PC-9 (cell line): ENCODE measurements around the gene PRKRIP1. TPM values are rescaled to one million over a fixed set of nuclear protein-coding genes. Genes with fewer than 3 reads are reported as not detected.

Experiments
- BruUV-seq: library from RNA; stranded (reverse); fragments of 400-500 nt; replicated peaks from 2 replicates; lab custom pipeline; 2021; lab: Mats Ljungman, UMichigan
- CTCF ChIA-PET: fragments of 300-600 bp; sonication (Branson Sonifier 250); formaldehyde crosslinking; loops from one replicate; lab custom pipeline; 2022; ENCODE audit warnings: antibody characterized with exemption; lab: Charles Lee
- POLR2A ChIA-PET: fragments of 300-600 bp; sonication (Branson Sonifier 250); formaldehyde crosslinking; loops from one replicate; lab custom pipeline; 2022; ENCODE audit warnings: antibody characterized with exemption; ENCODE audit not compliant: unreplicated experiment; lab: Charles Lee
- DNase-seq, 2 experiments: peaks; one replicate each; pipeline versions ENCODE4 v3.0.0 to v3.0.0-alpha.2; 2015 to 2022; ENCODE audit warnings: mixed read lengths in 1 of 2
- H2AFZ ChIP-seq: fragments of 200-600 bp; sonication (generic); 2 replicates; pipeline ENCODE4 v1.8.1; 2017; ENCODE audit warnings: antibody characterized with exemption
- H3F3A ChIP-seq: fragments of 200-600 bp; sonication (generic); 2 replicates; pipeline ENCODE4 v1.8.1; 2017; ENCODE audit warnings: antibody characterized with exemption, mild to moderate bottlenecking, low read depth; ENCODE audit not compliant: insufficient read depth
- H3K27ac ChIP-seq: fragments of 200-600 bp; sonication (generic); 2 replicates; pipeline ENCODE4 v1.6.1; 2016; ENCODE audit warnings: mixed run types
- H3K27me3 ChIP-seq: fragments of 200-600 bp; sonication (generic); 2 replicates; pipeline ENCODE4 v1.6.1; 2016; ENCODE audit warnings: low read depth, mixed run types; ENCODE audit not compliant: insufficient read depth
- H3K36me3 ChIP-seq: fragments of 200-600 bp; sonication (generic); 2 replicates; pipeline ENCODE4 v1.6.1; 2016; ENCODE audit warnings: low read depth, mixed run types
- H3K4me1 ChIP-seq: fragments of 200-600 bp; sonication (generic); replicated peaks from 2 replicates; pipeline ENCODE4 v1.6.1; 2016; ENCODE audit warnings: mixed run types; ENCODE audit not compliant: insufficient read depth
- H3K4me2 ChIP-seq: fragments of 200-600 bp; sonication (generic); 2 replicates; pipeline ENCODE4 v1.6.1; 2017; ENCODE audit warnings: mixed run types
- H3K4me3 ChIP-seq: fragments of 200-600 bp; sonication (generic); 2 replicates; pipeline ENCODE4 v1.6.1; 2016; ENCODE audit warnings: mixed run types
- H3K79me2 ChIP-seq: fragments of 200-600 bp; sonication (generic); 2 replicates; pipeline ENCODE4 v1.6.1; 2017; ENCODE audit warnings: low read depth, mixed run types
- H3K9me2 ChIP-seq: fragments of 200-600 bp; sonication (generic); 2 replicates; pipeline ENCODE4 v1.8.1; 2017; ENCODE audit warnings: mild to moderate bottlenecking; ENCODE audit not compliant: insufficient read depth
- H3K9me3 ChIP-seq: fragments of 200-600 bp; sonication (generic); 2 replicates; pipeline ENCODE4 v1.8.1; 2016; ENCODE audit warnings: low read depth; ENCODE audit not compliant: insufficient read depth
- H4K20me1 ChIP-seq: fragments of 200-600 bp; sonication (generic); 2 replicates; pipeline ENCODE4 v1.8.1; 2017; ENCODE audit not compliant: insufficient read depth
- CTCF ChIP-seq: fragments of 200-600 bp; sonication (generic); conservative IDR thresholded peaks from 2 replicates; pipeline ENCODE4 v1.6.1; 2017; ENCODE audit warnings: mixed run types, antibody characterized with exemption, mild to moderate bottlenecking, moderate library complexity
- EZH2 ChIP-seq: fragments of 200-600 bp; sonication (generic); IDR thresholded peaks from 2 replicates; pipeline ENCODE4 v1.8.0; 2017; ENCODE audit warnings: antibody characterized with exemption, low read depth
- intact Hi-C: fragments of 100-400 bp; cut with micrococcal nuclease; formaldehyde crosslinking; loops from one replicate; pipeline ENCODE4 v1.10.0; 2022; ENCODE audit not compliant: unreplicated experiment
- total RNA-seq: library from RNA; stranded (reverse); gene quantifications from 2 replicates; pipeline ENCODE4 v1.2.3, GENCODE V29; 2021

The PRKRIP1 gene
- total RNA-seq, 1 experiment from 2014 or later = 34.6 TPM

GRCh38 chr7:102450242-102450641, 54.1 kb downstream of the PRKRIP1 start:
- TF ChIP-seq CTCF (no peak), EZH2 (no peak)

GRCh38 chr7:102451371-102452054, 55.4 kb downstream of the PRKRIP1 start:
- no peaks in the 10 kb centered on the region for H3K9me2 ChIP-seq
- H3K4me1 ChIP-seq = no peaks in the 10 kb centered on the region
- no peaks in the 10 kb centered on the region for H3K9me3 ChIP-seq
- TF ChIP-seq EZH2 = no peak
- no peak for TF ChIP-seq CTCF
- no peak overlapping the region for H3K4me3 ChIP-seq
- CTCF ChIA-PET = no interaction called here
- no peak overlapping the region for H2AFZ ChIP-seq
- DNase-seq = no peak
- H3K27ac ChIP-seq = no peak overlapping the region
- H3K4me2 ChIP-seq = no peak overlapping the region
- POLR2A ChIA-PET = interaction anchor here (0.6 kb wide), 1 partner anchor 264 kb away, joined by 4 read pairs; no protein-coding TSS in a partner anchor
- no peaks in the 10 kb centered on the region for H3K27me3 ChIP-seq
- intact Hi-C loops = no loop called here
- no peaks in the 10 kb centered on the region for H3K36me3 ChIP-seq
- no peaks in the 10 kb centered on the region for H3K79me2 ChIP-seq
- BruUV-seq = no TSS peak
- H3F3A ChIP-seq = 0 out of 2 replicates have a peak, but pooled peaks cover 4% of the 10 kb centered on the region
- no peaks in the 10 kb centered on the region for H4K20me1 ChIP-seq

More at GRCh38 chr7:102450242-102450641, 54.1 kb downstream of the PRKRIP1 start:
- no TSS peak for BruUV-seq
- Histone ChIP-seq H3K36me3 (no peaks in the 10 kb centered on the region), H2AFZ (no peak overlapping the region), H3K4me1 (no peaks in the 10 kb centered on the region), H3F3A (0 out of 2 replicates have a peak, but pooled peaks cover 4% of the 10 kb centered on the region), H3K9me2 (no peaks in the 10 kb centered on the region), H4K20me1 (no peaks in the 10 kb centered on the region), H3K27ac (no peak overlapping the region), H3K79me2 (no peaks in the 10 kb centered on the region), H3K9me3 (no peaks in the 10 kb centered on the region), H3K4me2 (no peak overlapping the region), H3K27me3 (no peaks in the 10 kb centered on the region), H3K4me3 (no peak overlapping the region)
- ChIA-PET CTCF (no interaction called here), POLR2A (no interaction called here)
- intact Hi-C loops = no loop called here
- DNase-seq = no peak

- no peaks in the 10 kb centered on the region for H3K27me3 ChIP-seq
- no peaks in the 10 kb centered on the region for H4K20me1 ChIP-seq
- CTCF ChIA-PET = no interaction called here
- no peak overlapping the region for H3K4me3 ChIP-seq
- H3K27ac ChIP-seq = no peak overlapping the region
- no peak for TF ChIP-seq EZH2
- TF ChIP-seq CTCF = no peak
- no peaks in the 10 kb centered on the region for H3K9me3 ChIP-seq
- POLR2A ChIA-PET = no interaction called here
- H3K4me2 ChIP-seq = no peak overlapping the region
- H3K79me2 ChIP-seq = no peaks in the 10 kb centered on the region
- H2AFZ ChIP-seq = no peak overlapping the region
- H3K4me1 ChIP-seq = no peaks in the 10 kb centered on the region
- BruUV-seq = no TSS peak
- H3K9me2 ChIP-seq = no peaks in the 10 kb centered on the region
- intact Hi-C loops = no loop called here
- DNase-seq = no peak
- H3F3A ChIP-seq = 0 out of 2 replicates have a peak, but pooled peaks cover 6% of the 10 kb centered on the region
- no peaks in the 10 kb centered on the region for H3K36me3 ChIP-seq
Observed at GRCh38 chr7:102452451-102452850, 56.3 kb downstream of the PRKRIP1 start.
